Renal cortical epithelial cell (primary cell): ENCODE results near the gene TTPAL. TPM values are rescaled to one million over a fixed set of nuclear protein-coding genes. Genes with fewer than 3 reads are reported as not detected.
"Not testable (repeated sequence)": the region's sequence is repeated elsewhere in the genome, so short reads cannot be mapped to it uniquely, and the experiment has no call there.

Experiments used
- DNase-seq: peaks from one replicate; pipeline ENCODE4 v3.0.0-alpha.2; 2011; ENCODE audit warnings: low read depth
- total RNA-seq: library from RNA; depleted of rRNA; stranded (reverse); fragments of >200 nt; gene quantifications from 2 replicates; pipeline ENCODE4 v1.2.3, GENCODE V29; 2014

The TTPAL gene
- total RNA-seq, 1 donor from 2014 or later: 19.0 TPM

GRCh38 chr20:44468044-44468782 lies 7.5 kb upstream of the TTPAL start:
- no peak for DNase-seq

GRCh38 chr20:44470327-44470726 lies 5.3 kb upstream of the TTPAL start:
- DNase-seq: no peak

- peak; percentile 70 for DNase-seq
These were observed 4.2 kb upstream of the TTPAL start for GRCh38 chr20:44471481-44471882.

GRCh38 chr20:44472283-44472682 lies 3.4 kb upstream of the TTPAL start:
- not testable (repeated sequence) for DNase-seq

- DNase-seq: no peak
These were observed 341 bp upstream of the TTPAL start for GRCh38 chr20:44475372-44475693.

- DNase-seq: no peak
These were observed 1.5 kb downstream of the TTPAL start for GRCh38 chr20:44477151-44477550.

GRCh38 chr20:44478206-44478605 lies 2.5 kb downstream of the TTPAL start:
- DNase-seq: no peak

- no peak for DNase-seq
These were observed 4.0 kb downstream of the TTPAL start for GRCh38 chr20:44479643-44480042.

GRCh38 chr20:44480097-44480496 lies 4.4 kb downstream of the TTPAL start:
- DNase-seq: no peak

- DNase-seq: no peak
These were observed 6.2 kb downstream of the TTPAL start for GRCh38 chr20:44481719-44482416.

GRCh38 chr20:44483112-44483511 lies 7.4 kb downstream of the TTPAL start:
- no peak for DNase-seq

GRCh38 chr20:44485078-44485829 lies 9.6 kb downstream of the TTPAL start:
- no peak for DNase-seq

GRCh38 chr20:44485830-44486198 lies 10.1 kb downstream of the TTPAL start:
- DNase-seq: no peak

- DNase-seq: no peak
These were observed 12.9 kb downstream of the TTPAL start for GRCh38 chr20:44488551-44488950.

GRCh38 chr20:44489223-44489622 lies 13.5 kb downstream of the TTPAL start:
- no peak for DNase-seq

GRCh38 chr20:44489931-44490330 lies 14.3 kb downstream of the TTPAL start:
- no peak for DNase-seq

- no peak for DNase-seq
These were observed 16.1 kb downstream of the TTPAL start for GRCh38 chr20:44491635-44492395.

- DNase-seq: no peak
These were observed 18.6 kb downstream of the TTPAL start for GRCh38 chr20:44494266-44494665.

- no peak for DNase-seq
These were observed 19.0 kb downstream of the TTPAL start for GRCh38 chr20:44494681-44495080.

- peak; percentile 98 for DNase-seq
These were observed 19.6 kb downstream of the TTPAL start for GRCh38 chr20:44495257-44495656.

- peak; percentile 98 for DNase-seq
These were observed 20.3 kb downstream of the TTPAL start for GRCh38 chr20:44495802-44496481.

- peak; percentile 95 for DNase-seq
These were observed 21.3 kb downstream of the TTPAL start for GRCh38 chr20:44496976-44497375.
